ENCODE results near the gene TCTA.

- TF ChIP-seq CTCF (IDR thresholded peaks at IDR 0.05; ENCODE audit: control extremely low read depth in 1 of 3, insufficient read depth in 1 of 3, low read depth in 1 of 3, low read length in 3 of 3) (no peak), POLR2A (IDR thresholded peaks at IDR 0.05; ENCODE audit: control extremely low read depth in 1 of 2, low read depth in 2 of 2, low read length in 2 of 2) (no peak), SP1 (IDR thresholded peaks at IDR 0.05; ENCODE audit: low read depth, low read length) (no peak), TBP (IDR thresholded peaks at IDR 0.05; ENCODE audit: low read depth, low read length) (no peak), POLR2AphosphoS5 (IDR thresholded peaks at IDR 0.05; ENCODE audit: low read depth, low read length) (no peak)
Observed at GRCh38 chr3:49434731-49435130, 22.5 kb downstream of the TCTA start.
